GM12892 (cell line): ENCODE data around the gene HHAT.

Experiments
- POLR2A ChIP-seq: IDR thresholded peaks from 2 replicates; pipeline ENCODE4 v1.6.1; 2011; ENCODE audit warnings: low read depth, low read length, control low read depth
- POLR2AphosphoS5 ChIP-seq: IDR thresholded peaks from 2 replicates; pipeline ENCODE4 v1.6.1; 2011; ENCODE audit warnings: low read depth, low read length, control low read depth

DNA sequence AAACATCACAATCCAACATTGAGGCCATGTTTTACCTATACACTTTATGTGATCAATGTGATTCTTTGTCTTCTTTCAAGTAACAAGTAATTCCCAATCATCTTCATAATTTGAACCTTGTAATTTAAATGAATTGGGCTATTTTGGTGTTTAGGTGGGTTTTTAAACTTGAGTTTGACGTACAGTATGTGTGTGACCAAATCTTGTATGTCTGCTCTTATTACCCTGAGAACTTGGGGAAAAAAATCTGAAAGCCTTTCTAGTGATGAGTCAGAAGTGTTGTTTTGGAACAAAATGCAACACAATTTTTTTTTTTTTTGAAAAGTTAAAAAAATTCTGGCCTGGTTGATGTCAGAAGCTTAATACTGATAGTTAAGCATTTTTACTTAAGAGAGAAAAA is 68.5 kb downstream of the HHAT start:
- TF ChIP-seq POLR2AphosphoS5 (no peak), POLR2A (no peak)
